ENCODE data around the gene KLHL36. TPM values are rescaled to one million over a fixed set of nuclear protein-coding genes. Genes with fewer than 3 reads are reported as not detected.

The KLHL36 gene
- total RNA-seq, 1 donor = 63.0 TPM

DNA sequence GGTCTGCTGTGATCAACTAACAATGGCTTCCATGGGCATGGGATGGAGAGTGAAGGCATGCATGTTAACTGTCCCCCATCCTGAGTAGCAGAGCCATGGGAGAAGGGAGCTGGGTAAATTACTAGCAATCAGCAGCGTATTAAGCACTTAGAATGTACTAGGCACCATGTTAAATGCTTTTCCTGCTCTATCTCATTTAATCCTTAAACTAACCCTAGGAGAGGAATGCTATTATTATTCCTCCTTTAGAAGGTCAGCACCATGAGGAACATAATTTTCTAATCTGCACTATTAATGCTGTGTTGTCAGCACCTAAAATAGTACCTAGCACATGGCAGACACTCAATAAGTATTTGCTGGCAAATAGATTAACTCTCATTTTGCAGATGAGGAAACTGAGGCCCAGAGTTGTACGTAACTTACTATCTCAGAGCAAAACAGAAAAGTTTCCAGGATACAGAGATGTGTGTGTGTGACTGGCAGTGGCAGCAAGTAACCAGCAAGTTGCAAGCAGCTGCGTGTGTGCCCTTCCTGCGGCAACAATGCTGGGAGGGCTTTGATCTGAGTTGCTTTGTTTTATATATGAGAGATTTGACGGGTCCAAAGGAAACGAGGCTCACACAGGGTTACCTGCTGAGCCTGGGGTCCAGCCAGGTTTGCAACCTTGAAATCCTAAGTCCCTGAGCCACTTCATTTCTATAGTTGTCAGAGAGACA is 6.5 kb upstream of the KLHL36 start:
- no peak for DNase-seq (ENCODE audit: low read depth in 2 of 3, low spot score in 2 of 3)

DNA sequence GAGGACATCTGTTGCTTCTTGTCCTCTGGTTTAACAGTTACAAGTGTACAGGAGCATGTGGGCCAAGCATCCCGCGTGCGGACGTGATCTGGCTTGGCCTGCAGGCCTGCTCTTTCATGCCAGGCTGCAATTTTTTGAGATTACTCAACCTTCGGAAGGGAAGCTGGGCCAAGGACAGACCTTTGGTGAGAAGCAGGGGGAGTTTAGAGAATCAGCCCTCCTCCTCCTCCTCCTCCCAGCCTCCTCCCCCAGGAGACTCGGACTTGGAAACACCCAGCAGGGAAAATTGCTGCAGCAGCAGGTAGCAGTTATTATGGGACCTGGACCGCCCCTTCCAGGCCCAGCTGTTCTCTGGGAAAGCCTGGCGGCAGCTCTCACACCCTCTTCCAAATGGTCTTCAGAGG is 5.1 kb upstream of the KLHL36 start:
- DNase-seq (ENCODE audit: low read depth in 2 of 3, low spot score in 2 of 3) = no peak

DNA sequence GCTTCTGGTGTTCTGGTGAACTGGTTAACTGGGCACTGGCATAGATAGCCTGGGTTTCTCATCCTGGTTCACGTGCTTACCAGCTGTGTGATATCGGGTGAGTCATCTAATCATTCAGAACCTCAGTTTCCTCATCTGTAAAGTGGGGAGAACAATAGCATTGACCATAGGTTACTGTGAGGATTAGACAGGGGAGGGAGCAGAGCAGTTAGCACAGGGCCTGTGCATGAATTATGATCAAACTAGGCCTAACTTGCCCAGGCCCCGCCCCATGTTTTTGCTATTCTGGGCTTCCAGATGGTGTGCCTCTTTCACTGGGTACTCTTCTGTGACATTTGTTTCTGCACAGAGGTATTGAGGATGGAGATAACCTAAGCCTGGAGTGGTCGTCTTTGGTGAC is 4.6 kb upstream of the KLHL36 start:
- no peak for DNase-seq (ENCODE audit: low read depth in 2 of 3, low spot score in 2 of 3)

DNA sequence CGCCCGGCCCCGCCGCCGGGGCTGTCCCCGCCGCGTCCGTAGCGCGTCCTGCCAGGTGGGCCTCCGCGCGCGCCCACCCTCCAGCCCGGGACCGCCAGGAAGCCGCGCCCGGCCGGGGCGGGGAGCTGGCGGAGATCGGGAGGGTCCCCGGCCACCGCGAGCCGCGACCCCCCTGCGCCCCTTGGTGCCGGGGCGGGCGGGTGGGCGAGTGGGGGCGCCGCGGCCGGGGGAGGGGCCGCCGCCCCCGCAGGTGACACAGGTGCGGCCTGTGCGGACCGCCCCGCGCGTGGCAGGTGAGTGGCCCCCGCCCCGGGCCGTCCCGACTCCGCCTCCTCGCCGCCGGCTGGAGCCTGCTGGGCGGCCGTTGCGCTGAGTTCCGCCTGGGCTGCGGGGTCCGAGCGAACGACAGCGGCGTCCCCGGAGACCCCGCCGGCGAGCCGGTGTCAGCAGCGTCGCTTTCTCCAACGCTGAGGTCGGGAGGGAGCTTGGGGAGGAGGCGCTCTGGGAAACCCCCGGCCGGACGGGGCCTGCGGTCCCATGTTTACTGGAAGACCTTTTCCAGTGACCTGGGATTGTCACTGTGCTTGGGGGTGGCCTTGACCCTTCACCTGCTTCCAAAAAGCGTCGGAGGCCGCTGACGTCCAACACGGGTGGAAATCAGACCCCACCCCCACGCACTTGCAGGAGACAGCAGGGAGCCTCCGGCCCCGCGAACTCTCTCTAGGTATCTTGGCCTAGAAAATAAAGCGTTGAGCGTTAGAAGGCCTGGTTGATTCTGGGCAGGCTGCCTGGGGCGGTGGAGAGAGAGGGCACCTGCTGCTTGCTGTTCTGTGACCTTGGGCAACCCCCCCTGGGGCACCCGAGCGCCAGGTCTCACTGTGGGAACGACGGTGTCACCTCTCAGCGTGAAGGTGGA is 542 bp downstream of the KLHL36 start:
- DNase-seq (ENCODE audit: low read depth in 2 of 3, low spot score in 2 of 3) = peak in 2 of 3 donors; percentile 27 to 32

DNA sequence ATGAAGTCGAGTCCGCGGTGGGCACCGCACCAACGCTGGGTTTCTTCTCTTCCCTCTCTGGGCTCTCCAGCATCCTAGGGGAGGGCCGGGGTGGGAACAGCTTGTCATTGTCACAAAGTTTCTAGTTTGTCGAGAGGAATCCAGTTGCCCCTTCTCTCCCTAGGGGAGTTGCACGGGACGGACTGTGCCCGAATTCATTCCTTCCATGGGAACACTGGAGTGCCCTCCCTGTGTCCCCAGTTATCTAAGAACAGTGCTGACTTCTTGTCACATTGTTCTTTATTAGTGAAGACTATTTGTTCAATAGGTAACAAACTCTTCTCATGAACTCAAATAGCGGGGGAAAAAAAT is 1.2 kb downstream of the KLHL36 start:
- no peak for DNase-seq (ENCODE audit: low read depth in 2 of 3, low spot score in 2 of 3)

DNA sequence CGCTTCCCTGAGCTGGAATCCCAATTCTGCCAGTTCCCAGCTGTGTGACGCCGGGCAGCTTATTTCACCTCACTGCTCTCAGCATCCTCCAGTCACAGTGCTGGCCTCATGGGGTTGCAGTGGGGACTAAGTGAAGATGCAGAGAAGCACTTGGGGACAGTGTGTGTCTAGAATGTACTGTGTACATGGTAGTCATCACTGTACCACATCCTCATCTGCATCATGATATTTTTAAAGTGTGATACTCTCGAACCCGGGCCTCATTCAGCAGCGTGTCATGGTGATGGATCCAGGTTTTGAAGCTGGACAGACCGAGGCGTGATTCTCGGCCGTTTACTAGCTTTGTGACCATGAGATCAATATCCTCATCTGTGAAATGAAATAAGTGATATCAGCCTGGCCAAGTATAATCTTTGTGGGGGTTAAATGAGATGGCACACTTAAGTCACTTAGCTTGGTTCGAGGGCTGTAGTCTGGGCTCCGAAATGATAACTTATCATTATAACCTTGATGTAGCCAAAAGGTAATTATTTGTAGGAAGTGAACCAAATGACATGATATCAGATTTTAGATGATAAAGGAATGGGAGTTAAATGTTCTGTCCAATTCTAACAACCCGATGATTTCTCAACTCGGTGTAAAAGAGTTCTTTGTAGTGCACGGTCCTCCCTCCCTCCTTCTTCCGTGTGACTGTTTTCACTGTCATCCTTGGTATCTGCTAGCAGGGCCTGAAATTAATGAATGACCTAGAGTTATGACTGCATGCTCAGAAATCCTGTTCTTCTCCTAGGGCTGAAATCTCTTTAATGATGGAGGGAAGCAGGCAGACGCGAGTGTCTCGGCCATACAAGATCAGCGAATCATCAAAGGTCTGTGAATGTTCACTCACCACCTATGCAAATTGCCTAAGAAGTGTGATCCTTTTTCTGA is 2.0 kb downstream of the KLHL36 start:
- no peak for DNase-seq (ENCODE audit: low read depth in 2 of 3, low spot score in 2 of 3)

DNA sequence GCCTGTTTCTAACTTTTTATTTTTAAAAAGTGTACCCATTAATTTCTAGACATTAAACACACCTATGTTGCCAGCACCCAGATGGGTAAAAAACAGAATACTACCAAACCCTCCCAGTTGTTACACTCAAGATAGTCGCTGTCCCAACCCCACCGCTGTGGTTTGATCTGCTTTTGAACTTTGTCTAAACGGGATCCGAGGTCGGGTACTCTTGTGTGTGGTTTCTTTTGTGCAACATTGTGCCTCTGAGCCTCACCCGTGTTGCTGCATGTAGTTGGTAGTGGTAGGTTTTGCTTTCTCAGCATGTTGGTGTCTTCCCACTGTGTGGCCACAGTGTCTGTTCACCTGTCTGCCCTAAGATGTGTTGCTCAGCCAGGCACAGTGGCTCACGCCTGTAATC is 4.3 kb downstream of the KLHL36 start:
- no peak for DNase-seq (ENCODE audit: low read depth in 2 of 3, low spot score in 2 of 3)

DNA sequence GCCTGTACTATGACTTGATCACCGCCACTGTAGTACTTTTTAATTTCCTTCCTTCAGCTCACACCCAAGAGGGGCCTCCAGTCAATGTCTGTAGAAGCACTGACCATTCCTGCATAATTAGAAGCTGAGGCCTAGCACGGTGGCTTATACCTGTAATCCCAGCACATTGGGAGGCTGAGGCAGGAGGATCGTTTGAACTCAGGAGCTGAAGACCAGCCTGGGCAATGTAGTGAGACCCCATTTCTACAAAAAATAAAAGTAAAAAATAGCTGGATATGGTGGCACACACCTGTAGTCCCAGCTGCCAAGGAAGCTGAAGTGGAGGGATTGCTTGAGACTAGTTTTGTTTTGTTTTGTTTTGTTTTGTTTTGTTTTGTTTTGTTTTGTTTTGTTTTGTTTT is 5.9 kb downstream of the KLHL36 start:
- no peak for DNase-seq (ENCODE audit: low read depth in 2 of 3, low spot score in 2 of 3)

DNA sequence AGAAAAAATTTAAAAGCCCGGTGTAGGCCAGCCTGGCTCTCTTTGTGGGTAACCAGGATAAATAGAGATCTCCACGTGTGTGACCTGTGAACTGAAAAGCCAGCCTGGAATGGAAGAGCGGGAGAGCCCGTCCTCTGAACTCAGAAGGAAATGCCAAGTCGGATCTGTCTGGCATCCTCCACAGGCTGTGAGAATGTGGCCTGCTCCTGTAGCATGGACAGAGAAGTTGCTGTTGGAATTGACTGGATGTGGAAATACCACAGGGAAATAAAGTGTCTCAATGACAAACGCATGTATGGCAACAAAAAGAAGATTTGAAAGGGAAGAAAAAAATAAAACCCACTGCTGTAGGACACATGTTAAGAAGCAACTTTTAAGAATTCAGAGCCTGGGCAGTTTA is 6.7 kb downstream of the KLHL36 start:
- no peak for DNase-seq (ENCODE audit: low read depth in 2 of 3, low spot score in 2 of 3)

DNA sequence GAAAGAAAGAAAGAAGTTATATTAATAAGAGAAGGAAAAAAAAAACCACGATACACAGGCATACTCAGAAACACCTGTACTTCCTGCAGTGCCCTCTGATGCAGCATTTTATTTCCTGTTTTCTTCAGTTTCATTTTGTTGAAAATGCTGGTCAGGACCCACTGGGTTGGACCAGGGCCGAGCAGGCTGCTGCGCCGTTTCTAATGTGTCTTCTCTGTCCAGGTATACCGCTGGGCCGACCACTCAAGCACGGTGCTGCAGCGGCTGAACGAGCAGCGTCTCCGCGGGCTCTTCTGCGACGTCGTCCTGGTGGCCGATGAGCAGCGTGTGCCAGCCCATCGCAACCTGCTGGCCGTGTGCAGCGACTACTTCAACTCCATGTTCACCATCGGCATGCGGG is 8.3 kb downstream of the KLHL36 start:
- no peak for DNase-seq (ENCODE audit: low read depth in 2 of 3, low spot score in 2 of 3)

DNA sequence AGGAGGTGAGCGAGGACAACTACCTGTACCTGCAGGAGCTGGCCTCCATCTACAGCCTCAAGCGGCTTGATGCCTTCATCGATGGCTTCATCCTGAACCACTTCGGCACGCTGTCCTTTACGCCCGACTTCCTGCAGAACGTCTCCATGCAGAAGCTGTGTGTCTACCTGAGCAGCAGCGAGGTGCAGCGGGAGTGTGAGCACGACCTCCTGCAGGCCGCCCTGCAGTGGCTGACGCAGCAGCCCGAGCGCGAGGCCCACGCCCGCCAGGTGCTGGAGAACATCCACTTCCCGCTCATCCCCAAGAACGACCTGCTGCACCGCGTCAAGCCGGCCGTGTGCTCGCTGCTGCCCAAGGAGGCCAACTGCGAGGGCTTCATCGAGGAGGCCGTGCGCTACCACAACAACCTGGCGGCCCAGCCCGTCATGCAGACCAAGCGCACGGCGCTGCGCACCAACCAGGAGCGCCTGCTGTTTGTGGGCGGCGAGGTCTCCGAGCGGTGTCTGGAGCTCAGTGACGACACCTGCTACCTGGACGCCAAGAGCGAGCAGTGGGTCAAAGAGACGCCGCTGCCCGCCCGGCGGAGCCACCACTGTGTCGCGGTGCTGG is 9.0 kb downstream of the KLHL36 start:
- DNase-seq (ENCODE audit: low read depth in 2 of 3, low spot score in 2 of 3) = no peak

DNA sequence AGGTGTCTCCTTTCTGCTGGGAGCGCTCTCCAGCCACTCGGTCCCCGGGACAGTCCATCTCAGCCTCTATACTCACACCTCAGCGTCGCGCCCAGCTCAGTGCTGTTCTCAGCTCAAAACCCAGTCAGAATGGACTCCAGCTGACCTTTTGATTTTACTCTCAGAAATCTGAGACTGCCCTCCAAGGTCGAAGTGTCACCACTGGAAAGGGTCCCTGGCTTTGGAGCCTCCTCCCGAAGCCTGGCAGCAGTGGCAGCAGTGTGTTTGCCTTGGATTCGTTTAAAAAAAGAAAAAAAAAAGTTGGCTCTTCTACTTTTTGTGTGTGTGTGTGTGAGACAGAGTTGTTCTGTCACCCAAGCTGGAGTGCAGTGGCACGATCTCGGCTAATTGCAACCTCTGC is 10.4 kb downstream of the KLHL36 start:
- no peak for DNase-seq (ENCODE audit: low read depth in 2 of 3, low spot score in 2 of 3)

DNA sequence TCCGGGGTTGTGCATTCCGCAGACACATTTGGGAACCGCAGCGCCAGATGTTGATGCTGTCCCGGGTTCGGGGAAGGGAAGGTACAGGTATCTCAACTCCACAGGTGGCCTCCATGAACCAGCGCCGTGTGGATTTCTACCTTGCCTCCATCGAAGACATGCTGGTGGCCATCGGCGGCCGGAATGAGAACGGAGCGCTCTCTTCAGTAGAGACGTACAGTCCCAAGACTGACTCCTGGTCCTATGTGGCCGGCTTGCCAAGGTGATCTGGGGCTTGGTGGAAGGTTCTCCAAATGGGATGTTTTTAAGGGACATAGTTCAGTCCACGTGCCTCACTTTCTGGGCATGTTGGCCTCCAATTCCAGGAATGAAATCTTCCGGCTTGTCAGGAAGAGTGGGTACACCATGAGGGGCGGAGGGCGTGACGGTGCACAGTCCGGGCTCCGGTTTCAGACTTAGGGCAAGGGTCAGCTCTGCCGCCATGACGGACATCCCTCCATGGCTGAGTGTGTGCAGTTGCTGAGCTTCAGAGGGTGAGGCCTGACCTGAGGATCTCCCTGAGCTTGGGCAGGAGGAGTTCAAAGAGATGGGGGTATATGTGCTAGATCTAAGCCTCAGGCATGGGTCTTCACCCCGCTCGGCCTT is 11.5 kb downstream of the KLHL36 start:
- no peak for DNase-seq (ENCODE audit: low read depth in 2 of 3, low spot score in 2 of 3)

DNA sequence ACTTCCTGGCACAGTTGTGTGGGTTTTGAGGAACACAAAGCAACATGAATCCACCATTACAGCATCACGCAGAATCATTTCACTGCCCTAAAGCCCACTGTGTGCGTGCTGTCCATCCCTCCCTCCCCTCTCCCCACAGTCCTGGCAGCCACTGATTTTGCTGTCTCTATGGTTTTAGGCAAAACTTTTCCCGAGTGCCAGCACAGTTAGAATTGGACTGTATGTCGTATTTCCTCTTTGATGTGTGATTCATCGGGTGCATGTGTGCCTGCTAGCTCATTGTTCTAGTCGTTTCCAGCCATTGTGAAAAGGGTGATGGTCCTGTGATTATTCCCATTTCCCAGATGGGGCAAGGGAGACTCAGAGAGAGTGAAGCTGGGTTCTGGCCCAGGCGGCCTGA is 12.7 kb downstream of the KLHL36 start:
- no peak for DNase-seq (ENCODE audit: low read depth in 2 of 3, low spot score in 2 of 3)

DNA sequence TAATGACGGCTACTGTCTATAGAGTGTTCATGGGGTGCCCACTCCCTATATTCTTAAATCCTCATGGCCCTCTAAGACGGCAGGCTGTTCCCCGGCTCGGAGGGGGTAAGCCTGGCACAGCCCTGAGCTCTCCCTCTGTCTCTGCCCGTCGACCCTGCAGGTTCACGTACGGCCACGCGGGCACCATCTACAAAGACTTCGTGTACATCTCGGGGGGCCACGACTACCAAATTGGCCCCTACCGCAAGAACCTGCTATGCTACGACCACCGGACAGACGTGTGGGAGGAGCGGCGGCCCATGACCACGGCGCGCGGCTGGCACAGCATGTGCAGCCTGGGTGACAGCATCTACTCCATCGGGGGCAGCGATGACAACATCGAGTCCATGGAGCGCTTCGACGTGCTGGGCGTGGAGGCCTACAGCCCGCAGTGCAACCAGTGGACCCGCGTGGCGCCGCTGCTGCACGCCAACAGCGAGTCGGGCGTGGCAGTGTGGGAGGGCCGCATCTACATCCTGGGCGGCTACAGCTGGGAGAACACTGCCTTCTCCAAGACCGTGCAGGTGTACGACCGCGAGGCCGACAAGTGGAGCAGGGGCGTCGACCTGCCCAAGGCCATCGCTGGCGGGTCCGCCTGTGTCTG is 13.2 kb downstream of the KLHL36 start:
- DNase-seq (ENCODE audit: low read depth in 2 of 3, low spot score in 2 of 3) = no peak

DNA sequence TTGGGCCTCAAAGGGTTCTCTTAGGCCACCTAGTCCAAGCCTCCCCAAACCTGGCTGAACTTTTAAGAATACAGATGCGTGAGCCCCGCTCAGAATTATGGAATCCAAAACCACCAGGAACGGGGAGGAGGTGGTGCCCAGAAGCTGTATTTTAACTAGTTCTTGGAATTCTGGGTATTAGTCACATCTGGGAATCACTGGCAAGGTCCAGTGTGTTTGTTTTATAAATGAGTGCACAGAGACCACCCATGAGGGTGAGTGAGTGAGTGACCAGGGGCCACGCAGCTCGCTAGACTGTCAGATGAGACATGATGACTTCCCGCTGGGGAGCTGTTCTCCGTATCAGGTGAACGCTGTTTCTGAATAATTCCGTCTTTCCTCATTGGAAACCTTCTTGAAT is 14.2 kb downstream of the KLHL36 start:
- no peak for DNase-seq (ENCODE audit: low read depth in 2 of 3, low spot score in 2 of 3)

DNA sequence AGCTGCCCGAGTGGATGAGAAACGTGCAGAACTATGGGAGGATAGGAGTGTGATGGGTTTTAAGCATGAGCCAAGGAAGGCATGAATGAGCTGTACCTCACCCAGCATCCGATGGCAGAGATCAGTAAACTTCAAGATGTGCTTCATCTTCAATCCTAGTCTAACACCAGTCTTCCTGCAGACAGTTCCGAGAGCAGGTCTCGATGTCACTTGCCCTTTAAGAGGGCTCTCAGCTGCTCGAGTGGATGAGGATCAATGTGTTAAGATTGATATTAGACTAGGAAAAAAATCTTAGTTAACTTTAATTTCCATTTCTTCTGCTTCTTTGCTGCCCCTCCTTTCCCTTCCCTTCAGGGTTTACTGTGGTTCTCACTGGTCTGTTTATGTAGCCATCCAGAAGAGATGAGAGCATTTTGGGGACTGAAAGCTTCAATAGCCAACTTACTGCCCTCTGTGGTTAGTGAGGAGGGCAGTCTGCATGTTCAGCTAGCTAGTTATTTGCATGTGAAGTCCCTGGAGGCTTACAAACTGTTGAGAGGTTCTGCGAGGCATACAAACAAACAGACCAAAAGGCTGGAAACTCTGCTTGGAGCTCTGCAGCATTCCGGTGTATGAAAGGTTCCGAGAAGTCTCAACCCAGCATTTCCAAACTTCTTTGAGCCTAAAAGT is 15.3 kb downstream of the KLHL36 start:
- no peak for DNase-seq (ENCODE audit: low read depth in 2 of 3, low spot score in 2 of 3)

DNA sequence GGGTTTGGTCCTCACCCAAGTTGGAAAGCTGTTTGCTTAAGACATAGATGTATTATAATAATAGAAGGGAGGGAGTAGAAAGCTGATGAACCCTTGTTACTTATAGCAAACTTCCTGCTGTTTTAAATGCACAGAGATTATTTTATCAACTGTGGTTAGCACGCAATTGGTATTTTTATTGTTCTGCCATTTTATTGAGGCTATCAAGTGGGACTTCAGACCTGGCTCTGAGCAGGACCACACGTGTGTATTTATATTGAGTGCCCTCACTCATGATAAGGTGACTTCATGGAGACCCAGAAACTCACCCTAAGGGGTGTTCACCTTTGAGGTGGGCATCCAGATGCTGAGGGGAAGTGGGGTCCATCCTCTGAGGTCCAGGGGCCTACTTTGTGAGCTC is 17.0 kb downstream of the KLHL36 start:
- no peak for DNase-seq (ENCODE audit: low read depth in 2 of 3, low spot score in 2 of 3)

DNA sequence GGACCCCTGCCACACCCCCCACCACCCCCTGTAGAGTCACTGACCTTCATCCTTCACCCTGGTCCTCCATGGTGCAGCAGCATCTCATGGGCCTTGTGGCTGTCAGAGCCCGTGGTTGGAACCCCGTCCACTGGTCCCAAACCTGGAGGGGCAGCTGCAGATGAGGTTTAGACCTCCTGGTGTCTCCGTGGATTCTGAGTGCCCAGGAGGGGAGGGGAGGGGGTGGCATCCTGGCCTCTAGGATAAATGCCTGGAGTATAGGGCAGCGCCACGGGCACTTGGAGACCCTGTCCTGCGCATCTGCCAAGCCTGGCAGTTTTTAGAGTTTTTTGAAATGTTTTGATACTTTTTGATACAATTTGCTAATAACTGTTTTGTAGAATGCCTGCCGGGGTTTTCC is 17.5 kb downstream of the KLHL36 start:
- DNase-seq (ENCODE audit: low read depth in 2 of 3, low spot score in 2 of 3) = no peak

Measured in hematopoietic multipotent progenitor cell (in vitro differentiated cells).